ENCODE results near the gene GABARAPL2.

GRCh38 chr16:75534560-75535205, 31.5 kb upstream of the GABARAPL2 start:
- TF ChIP-seq CTCF (IDR thresholded peaks at IDR 0.05; ENCODE audit: poor library complexity) (no peak), EZH2 (IDR thresholded peaks at IDR 0.05; ENCODE audit: borderline replicate concordance) (no peak)
